ENCODE measurements around the gene SPANXC. TPM values are rescaled to one million over a fixed set of nuclear protein-coding genes. Genes with fewer than 3 reads are reported as not detected.
"Not testable (repeated sequence)": the region's sequence is repeated elsewhere in the genome, so short reads cannot be mapped to it uniquely, and the experiment has no call there.

Gene SPANXC, protein sequence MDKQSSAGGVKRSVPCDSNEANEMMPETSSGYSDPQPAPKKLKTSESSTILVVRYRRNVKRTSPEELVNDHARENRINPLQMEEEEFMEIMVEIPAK
- total RNA-seq (not detected in 2 replicates), polyA plus RNA-seq (not detected in 2 replicates), polyA minus RNA-seq (not detected in 2 replicates), Bru-seq, nascent RNA (not detected), BruChase-seq, experiment 1, labeled RNA remaining after a 6-hour chase (not detected), BruChase-seq, experiment 2, labeled RNA remaining after a 2-hour chase (not detected)
- polyA plus RNA-seq (2011; cell fraction: cytosol; rRNA removed) = not detected in 2 replicates
- polyA plus RNA-seq (2011; cell fraction: nucleus; rRNA removed) = not detected in 2 replicates
- polyA plus RNA-seq (2012) = not detected in 2 replicates
- not detected for polyA minus RNA-seq (2011; cell fraction: cytosol; rRNA and poly(A)+ RNA removed)
- not detected in 2 replicates for polyA minus RNA-seq (2011; cell fraction: nucleus; rRNA and poly(A)+ RNA removed)
- long read RNA-seq = 0 reads

DNA sequence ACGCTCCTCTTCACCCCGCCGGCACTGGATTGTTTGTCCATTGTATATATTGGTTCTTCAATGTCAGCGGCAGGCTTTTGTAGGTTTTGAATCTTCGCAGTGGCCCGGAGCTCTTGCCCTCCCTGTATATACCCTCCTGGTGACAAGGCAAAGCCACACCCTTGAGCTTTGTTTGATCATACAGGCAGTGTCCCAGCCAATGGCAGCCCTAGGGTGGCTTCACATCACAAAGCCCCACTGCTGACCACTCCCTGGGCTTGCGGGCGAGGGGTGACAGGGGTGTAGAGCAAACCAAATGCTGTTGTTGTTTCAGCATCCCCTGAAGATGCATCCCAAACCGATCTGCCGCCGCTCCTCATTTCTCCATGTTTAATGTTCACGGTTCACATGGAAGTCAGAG, at the start of gene SPANXC:
SPANXC (minus strand) TSS at position 101 of the 400 bp plus-strand sequence; CDS start at position 41, 60 bp downstream.
- DNase-seq (ENCODE audit: low read depth, low spot score); H3K79me2 ChIP-seq (ENCODE audit: control insufficient read depth, insufficient read depth, low read length); H3K9me3 ChIP-seq (replicated peaks; ENCODE audit: control insufficient read depth, insufficient read depth, low read length); FAIRE-seq; H3K4me3 ChIP-seq (replicated peaks in 1 of 3; ENCODE audit: insufficient read depth in 1 of 3, low read depth in 1 of 3, low read length in 3 of 3); H3K27me3 ChIP-seq (ENCODE audit: control insufficient read depth in 2 of 2, insufficient read depth in 2 of 2, low read length in 2 of 2); H3K9ac ChIP-seq (replicated peaks; ENCODE audit: extremely low read depth, insufficient read depth, low read length); H3K27ac ChIP-seq (ENCODE audit: insufficient read depth, low read depth, low read length); H3K9me1 ChIP-seq (replicated peaks; ENCODE audit: control insufficient read depth, extremely low read depth, insufficient read depth, low read length); H4K20me1 ChIP-seq (replicated peaks; ENCODE audit: control insufficient read depth, extremely low read depth, insufficient read depth, low read length); H3K4me2 ChIP-seq (ENCODE audit: insufficient read depth, low read length); H2AFZ ChIP-seq (ENCODE audit: low read depth, low read length); BruUV-seq (replicated peaks); dilution Hi-C loops (cut with MboI; ENCODE audit: extremely low pct_ligation_motif_present, low sequenced_read_pairs); POLR2A ChIA-PET; H3K4me1 ChIP-seq (ENCODE audit: control insufficient read depth, extremely low read depth, insufficient read depth, low read length); H3K36me3 ChIP-seq (ENCODE audit: control insufficient read depth in 2 of 2, extremely low read depth in 1 of 2, insufficient read depth in 2 of 2, low read length in 2 of 2); CTCF ChIA-PET; intact Hi-C loops (cut with micrococcal nuclease): not testable (repeated sequence)

DNA sequence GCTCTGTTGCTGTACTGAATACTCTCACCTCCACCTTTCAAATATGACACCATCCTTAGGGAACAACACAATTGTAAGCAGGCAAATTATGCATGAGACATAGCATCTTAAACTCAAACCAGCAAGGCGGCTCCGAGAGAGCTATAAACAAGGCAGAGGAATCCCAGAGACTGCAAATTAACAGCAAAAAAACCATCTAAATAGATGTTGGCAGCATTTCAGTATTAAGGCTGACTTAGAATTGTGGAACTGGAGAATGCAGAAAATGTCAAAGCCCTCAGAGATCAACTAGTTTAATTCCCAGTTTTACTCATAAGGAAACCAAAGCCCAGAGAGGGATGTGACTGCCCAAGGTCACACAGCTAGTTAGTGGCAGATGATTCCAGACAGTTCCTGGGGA, 37.2 kb upstream of the SPANXC start:
- no peaks in the 10 kb centered on the region for H3K36me3 ChIP-seq (ENCODE audit: control insufficient read depth in 2 of 2, extremely low read depth in 1 of 2, insufficient read depth in 2 of 2, low read length in 2 of 2)
- ChIA-PET CTCF (interaction anchor here (1.2 to 2.4 kb wide), 5 partner anchors 59 to 513 kb away, joined by 3 to 44 read pairs (median 18); no protein-coding TSS in a partner anchor), POLR2A (no interaction called here)
- H3K9ac ChIP-seq (replicated peaks; ENCODE audit: extremely low read depth, insufficient read depth, low read length) = no peak overlapping the region
- no peak overlapping the region for H2AFZ ChIP-seq (ENCODE audit: low read depth, low read length)
- H3K9me1 ChIP-seq (replicated peaks; ENCODE audit: control insufficient read depth, extremely low read depth, insufficient read depth, low read length) = no peaks in the 10 kb centered on the region
- no peak overlapping the region for H3K4me2 ChIP-seq (ENCODE audit: insufficient read depth, low read length)
- no peaks in the 10 kb centered on the region for H4K20me1 ChIP-seq (replicated peaks; ENCODE audit: control insufficient read depth, extremely low read depth, insufficient read depth, low read length)
- intact Hi-C loops (cut with micrococcal nuclease) (loop anchor here (5.0 to 10.0 kb wide), 3 partner anchors 102 to 805 kb away; partner anchors contain the start of gene LDOC1), dilution Hi-C loops (cut with MboI; ENCODE audit: extremely low pct_ligation_motif_present, low sequenced_read_pairs) (no loop called here)
- TF ChIP-seq POLR2AphosphoS5 (IDR thresholded peaks at IDR 0.05; ENCODE audit: insufficient read depth, low read depth, low read length) (no peak), JUN (IDR thresholded peaks at IDR 0.05; ENCODE audit: borderline replicate concordance, insufficient read depth, insufficient read length, low read depth) (no peak), MYC (IDR thresholded peaks at IDR 0.05; ENCODE audit: low read depth, low read length) (no peak), GATA2 (IDR thresholded peaks at IDR 0.05; ENCODE audit: insufficient read depth, insufficient read length, low read depth, low read length) (no peak), EZH2 (IDR thresholded peaks at IDR 0.05; ENCODE audit: borderline replicate concordance, low read depth, low read length, severe bottlenecking) (no peak), POLR2A (IDR thresholded peaks at IDR 0.05; ENCODE audit: low read depth, low read length) (no peak), FOS (IDR thresholded peaks at IDR 0.05; ENCODE audit: borderline replicate concordance, insufficient read depth, low read length) (no peak)
- TF ChIP-seq, protein P1, sequence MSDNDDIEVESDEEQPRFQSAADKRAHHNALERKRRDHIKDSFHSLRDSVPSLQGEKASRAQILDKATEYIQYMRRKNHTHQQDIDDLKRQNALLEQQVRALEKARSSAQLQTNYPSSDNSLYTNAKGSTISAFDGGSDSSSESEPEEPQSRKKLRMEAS (IDR thresholded peaks at IDR 0.05; ENCODE audit: insufficient read depth, insufficient read length) = no peak
- TF ChIP-seq, protein P2, sequence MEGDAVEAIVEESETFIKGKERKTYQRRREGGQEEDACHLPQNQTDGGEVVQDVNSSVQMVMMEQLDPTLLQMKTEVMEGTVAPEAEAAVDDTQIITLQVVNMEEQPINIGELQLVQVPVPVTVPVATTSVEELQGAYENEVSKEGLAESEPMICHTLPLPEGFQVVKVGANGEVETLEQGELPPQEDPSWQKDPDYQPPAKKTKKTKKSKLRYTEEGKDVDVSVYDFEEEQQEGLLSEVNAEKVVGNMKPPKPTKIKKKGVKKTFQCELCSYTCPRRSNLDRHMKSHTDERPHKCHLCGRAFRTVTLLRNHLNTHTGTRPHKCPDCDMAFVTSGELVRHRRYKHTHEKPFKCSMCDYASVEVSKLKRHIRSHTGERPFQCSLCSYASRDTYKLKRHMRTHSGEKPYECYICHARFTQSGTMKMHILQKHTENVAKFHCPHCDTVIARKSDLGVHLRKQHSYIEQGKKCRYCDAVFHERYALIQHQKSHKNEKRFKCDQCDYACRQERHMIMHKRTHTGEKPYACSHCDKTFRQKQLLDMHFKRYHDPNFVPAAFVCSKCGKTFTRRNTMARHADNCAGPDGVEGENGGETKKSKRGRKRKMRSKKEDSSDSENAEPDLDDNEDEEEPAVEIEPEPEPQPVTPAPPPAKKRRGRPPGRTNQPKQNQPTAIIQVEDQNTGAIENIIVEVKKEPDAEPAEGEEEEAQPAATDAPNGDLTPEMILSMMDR (IDR thresholded peaks at IDR 0.05; ENCODE audit: extremely low read depth in 1 of 2, insufficient read depth in 1 of 2, low read depth in 1 of 2, low read length in 2 of 2) = no peak
- H3K79me2 ChIP-seq (ENCODE audit: control insufficient read depth, insufficient read depth, low read length) = no peaks in the 10 kb centered on the region
- no peak overlapping the region for H3K27ac ChIP-seq (ENCODE audit: insufficient read depth, low read depth, low read length)
- H3K4me1 ChIP-seq (ENCODE audit: control insufficient read depth, extremely low read depth, insufficient read depth, low read length) = no peaks in the 10 kb centered on the region
- DNase-seq (ENCODE audit: low read depth, low spot score) = no peak
- no peak for FAIRE-seq
- BruUV-seq (replicated peaks) = no TSS peak
- H3K4me3 ChIP-seq (replicated peaks in 1 of 3; ENCODE audit: insufficient read depth in 1 of 3, low read depth in 1 of 3, low read length in 3 of 3) = no peak overlapping the region
- no peaks in the 10 kb centered on the region for H3K27me3 ChIP-seq (ENCODE audit: control insufficient read depth in 2 of 2, insufficient read depth in 2 of 2, low read length in 2 of 2)
- no peaks in the 10 kb centered on the region for H3K9me3 ChIP-seq (replicated peaks; ENCODE audit: control insufficient read depth, insufficient read depth, low read length)
